Mesenchymal stem cell (in vitro differentiated cells and primary cell): ENCODE measurements around the gene BEGAIN.

ENCODE experiments used
- DNase-seq: peaks from one replicate; pipeline ENCODE4 v3.0.0-alpha.2; 2013
- H2AFZ ChIP-seq: one replicate; pipeline ENCODE4 v1.6.1; 2013; ENCODE audit warnings: low read depth, mild to moderate bottlenecking, control low read depth, inconsistent platforms, low read length, moderate library complexity
- H2AK5ac ChIP-seq: 2 replicates; pipeline ENCODE4 v1.6.1; 2013; ENCODE audit warnings: low read length, moderate library complexity, mild to moderate bottlenecking, inconsistent platforms; ENCODE audit not compliant: severe bottlenecking
- H2BK120ac ChIP-seq: one replicate; pipeline ENCODE4 v1.6.1; 2013; ENCODE audit warnings: low read depth, mild to moderate bottlenecking, inconsistent platforms, low read length, moderate library complexity
- H2BK12ac ChIP-seq, 2 experiments: one replicate each; pipeline ENCODE4 v1.6.1; 2013; ENCODE audit warnings: inconsistent platforms in 2 of 2, low read length in 2 of 2, mild to moderate bottlenecking in 2 of 2, moderate library complexity in 2 of 2, control low read depth in 1 of 2
- H2BK15ac ChIP-seq: one replicate; pipeline ENCODE4 v1.6.1; 2013; ENCODE audit warnings: mild to moderate bottlenecking, low read depth, inconsistent platforms; ENCODE audit not compliant: poor library complexity, severe bottlenecking
- H2BK5ac ChIP-seq: 2 replicates; pipeline ENCODE4 v1.6.1; 2013; ENCODE audit warnings: low read depth, mild to moderate bottlenecking, low read length, control low read depth, inconsistent platforms; ENCODE audit not compliant: poor library complexity, severe bottlenecking
- H3K14ac ChIP-seq, 2 experiments: one replicate each; pipeline ENCODE4 v1.6.1; 2013; ENCODE audit warnings: inconsistent platforms in 2 of 2, low read length in 2 of 2, control low read depth in 1 of 2, mild to moderate bottlenecking in 1 of 2, moderate library complexity in 1 of 2
- H3K18ac ChIP-seq, 2 experiments: one replicate each; pipeline ENCODE4 v1.6.1; 2013; ENCODE audit warnings: inconsistent platforms in 2 of 2, low read length in 2 of 2, control low read depth in 1 of 2, low read depth in 1 of 2, mild to moderate bottlenecking in 1 of 2
- H3K23ac ChIP-seq, 2 experiments: one replicate each; pipeline ENCODE4 v1.6.1; 2013; ENCODE audit warnings: inconsistent platforms in 2 of 2, low read length in 2 of 2, mild to moderate bottlenecking in 2 of 2, moderate library complexity in 2 of 2, control low read depth in 1 of 2
- H3K27ac ChIP-seq: 2 replicates; pipeline ENCODE4 v1.5.1; 2013; ENCODE audit warnings: mild to moderate bottlenecking, moderate library complexity, low read length, control low read depth, inconsistent platforms; ENCODE audit not compliant: poor library complexity, severe bottlenecking
- H3K27me3 ChIP-seq, 2 experiments: 2 replicates each; pipeline versions ENCODE4 v1.6.1 to v1.7.0; 2013; ENCODE audit warnings: low read length in 2 of 2, mild to moderate bottlenecking in 2 of 2, moderate library complexity in 2 of 2, control low read depth in 1 of 2, inconsistent platforms in 1 of 2; ENCODE audit not compliant: control insufficient read depth in 1 of 2, insufficient read depth in 1 of 2
- H3K36me3 ChIP-seq, 2 experiments: 2 replicates each; pipeline versions ENCODE4 v1.6.1 to v1.7.0; 2013; ENCODE audit warnings: low read length in 2 of 2, control low read depth in 1 of 2, inconsistent platforms in 1 of 2, low read depth in 1 of 2, mild to moderate bottlenecking in 1 of 2; ENCODE audit not compliant: insufficient read depth in 2 of 2, control insufficient read depth in 1 of 2
- H3K4ac ChIP-seq, 2 experiments: one replicate each; pipeline ENCODE4 v1.6.1; 2013; ENCODE audit warnings: inconsistent platforms in 2 of 2, low read length in 2 of 2, mild to moderate bottlenecking in 2 of 2, moderate library complexity in 2 of 2, control low read depth in 1 of 2, low read depth in 1 of 2
- H3K4me1 ChIP-seq: 2 replicates; pipeline ENCODE4 v1.6.1; 2013; ENCODE audit warnings: low read depth, low read length, control low read depth; ENCODE audit not compliant: control insufficient read depth, insufficient read depth
- H3K4me2 ChIP-seq: 2 replicates; pipeline ENCODE4 v1.6.1; 2013; ENCODE audit warnings: low read length, mild to moderate bottlenecking, inconsistent platforms; ENCODE audit not compliant: poor library complexity, severe bottlenecking
- H3K4me3 ChIP-seq, 2 experiments: 2 replicates each; pipeline versions ENCODE4 v1.5.1 to v1.7.0; 2013; ENCODE audit warnings: low read length in 2 of 2, mild to moderate bottlenecking in 2 of 2, control low read depth in 1 of 2, low read depth in 1 of 2; ENCODE audit not compliant: insufficient read depth in 1 of 2
- H3K79me1 ChIP-seq: replicated peaks from 2 replicates; pipeline ENCODE4 v1.6.1; 2013; ENCODE audit warnings: mild to moderate bottlenecking, control low read depth, low read length, inconsistent platforms; ENCODE audit not compliant: poor library complexity, severe bottlenecking
- H3K9ac ChIP-seq: 2 replicates; pipeline ENCODE4 v1.7.0; 2013; ENCODE audit warnings: mild to moderate bottlenecking, low read length, moderate library complexity
- H3K9me3 ChIP-seq: 2 replicates; pipeline ENCODE4 v1.7.0; 2013; ENCODE audit warnings: mild to moderate bottlenecking, low read length; ENCODE audit not compliant: control insufficient read depth
- H4K8ac ChIP-seq: one replicate; pipeline ENCODE4 v1.6.1; 2013; ENCODE audit warnings: inconsistent platforms, mild to moderate bottlenecking, low read length, moderate library complexity
- H4K91ac ChIP-seq: one replicate; pipeline ENCODE4 v1.6.1; 2013; ENCODE audit warnings: mild to moderate bottlenecking, low read length, inconsistent platforms
- WGBS: methylation state at CpG from one replicate; pipeline ENCODE4 v1.1.7; 2013; ENCODE audit warnings: mixed read lengths; 5-methylcytosine and 5-hydroxymethylcytosine counted together

Gene BEGAIN

GRCh38 chr14:100559455-100559854, 27.8 kb downstream of the BEGAIN start:
- WGBS = 65% methylated on average over 9 of the region's 9 CpGs
- H3K4me2 ChIP-seq = no peak overlapping the region
- H3K18ac ChIP-seq = no peak overlapping the region

GRCh38 chr14:100558966-100559365, 28.3 kb downstream of the BEGAIN start:
- Histone ChIP-seq H3K27ac (no peak overlapping the region), H3K27me3 (peaks cover 0 to 54% of the 10 kb centered on the region in 2 experiments), H4K91ac (no peak overlapping the region), H2BK120ac (no peak overlapping the region), H3K4me2 (no peak overlapping the region), H4K8ac (no peak overlapping the region), H2BK12ac (no peak overlapping the region), H3K23ac (no peak overlapping the region), H3K9me3 (no peaks in the 10 kb centered on the region), H3K14ac (no peak overlapping the region), H3K4me3 (peak overlapping the region in 1 of 2 experiments; percentile 14), H3K18ac (no peak overlapping the region), H3K9ac (no peak overlapping the region), H2AFZ (no peak overlapping the region), H2BK15ac (no peak overlapping the region), H3K4ac (no peak overlapping the region), H3K79me1 (peaks cover 26% of the 10 kb centered on the region), H2BK5ac (no peak overlapping the region), H3K36me3 (peaks cover 0 to 40% of the 10 kb centered on the region in 2 experiments), H2AK5ac (no peak overlapping the region), H3K4me1 (peaks cover 11% of the 10 kb centered on the region)
- 75% methylated on average over 5 of the region's 8 CpGs for WGBS
- no peak for DNase-seq

More at GRCh38 chr14:100559455-100559854, 27.8 kb downstream of the BEGAIN start:
- H2BK5ac ChIP-seq = no peak overlapping the region
- H2BK120ac ChIP-seq = no peak overlapping the region
- H3K4me1 ChIP-seq = peaks cover 11% of the 10 kb centered on the region
- no peak overlapping the region for H2AFZ ChIP-seq
- H3K36me3 ChIP-seq = peaks cover 0 to 40% of the 10 kb centered on the region in 2 experiments
- peak overlapping the region in 1 of 2 experiments; percentile 14 for H3K4me3 ChIP-seq
- H3K27me3 ChIP-seq = peaks cover 0 to 54% of the 10 kb centered on the region in 2 experiments
- no peak overlapping the region for H2BK12ac ChIP-seq
- no peak overlapping the region for H4K91ac ChIP-seq
- no peak overlapping the region for H3K4ac ChIP-seq
- peaks cover 26% of the 10 kb centered on the region for H3K79me1 ChIP-seq
- H3K27ac ChIP-seq = no peak overlapping the region
- no peak overlapping the region for H3K9ac ChIP-seq
- H3K14ac ChIP-seq = no peak overlapping the region
- H2AK5ac ChIP-seq = no peak overlapping the region
- no peaks in the 10 kb centered on the region for H3K9me3 ChIP-seq
- no peak overlapping the region for H4K8ac ChIP-seq
- H3K23ac ChIP-seq = no peak overlapping the region
- DNase-seq = no peak
- no peak overlapping the region for H2BK15ac ChIP-seq

- no peak for DNase-seq
- no peaks in the 10 kb centered on the region for H3K9me3 ChIP-seq
- no peak overlapping the region for H2AFZ ChIP-seq
- no peak overlapping the region for H3K4ac ChIP-seq
- H3K4me3 ChIP-seq = no peak overlapping the region
- no peak overlapping the region for H3K23ac ChIP-seq
- H2BK12ac ChIP-seq = no peak overlapping the region
- H4K91ac ChIP-seq = peak overlapping the region; percentile 10
- peaks cover 11% of the 10 kb centered on the region for H3K4me1 ChIP-seq
- H3K36me3 ChIP-seq = peaks cover 0 to 36% of the 10 kb centered on the region in 2 experiments
- H2BK5ac ChIP-seq = no peak overlapping the region
- no peak overlapping the region for H2BK15ac ChIP-seq
- H3K27me3 ChIP-seq = peaks cover 0 to 54% of the 10 kb centered on the region in 2 experiments
- H3K79me1 ChIP-seq = peaks cover 26% of the 10 kb centered on the region
- H3K4me2 ChIP-seq = no peak overlapping the region
- H3K9ac ChIP-seq = no peak overlapping the region
- no peak overlapping the region for H3K14ac ChIP-seq
- 87% methylated on average over 11 of the region's 11 CpGs for WGBS
- H2BK120ac ChIP-seq = no peak overlapping the region
- no peak overlapping the region for H3K27ac ChIP-seq
- no peak overlapping the region for H3K18ac ChIP-seq
- H4K8ac ChIP-seq = no peak overlapping the region
- no peak overlapping the region for H2AK5ac ChIP-seq
These were observed 29.0 kb downstream of the BEGAIN start for GRCh38 chr14:100558226-100558625.

GRCh38 chr14:100557658-100558057, 29.6 kb downstream of the BEGAIN start:
- Histone ChIP-seq H3K4me2 (no peak overlapping the region), H2BK12ac (no peak overlapping the region), H4K91ac (no peak overlapping the region), H3K27me3 (peaks cover 0 to 48% of the 10 kb centered on the region in 2 experiments), H2BK120ac (no peak overlapping the region), H4K8ac (no peak overlapping the region), H3K27ac (no peak overlapping the region), H3K4ac (no peak overlapping the region), H3K9me3 (no peaks in the 10 kb centered on the region), H3K36me3 (peaks cover 0 to 34% of the 10 kb centered on the region in 2 experiments), H3K14ac (no peak overlapping the region), H2BK15ac (no peak overlapping the region), H3K18ac (no peak overlapping the region), H2BK5ac (no peak overlapping the region), H3K23ac (no peak overlapping the region), H3K4me3 (no peak overlapping the region), H3K9ac (no peak overlapping the region), H2AK5ac (no peak overlapping the region), H3K79me1 (peaks cover 23% of the 10 kb centered on the region), H2AFZ (no peak overlapping the region), H3K4me1 (peaks cover 11% of the 10 kb centered on the region)
- 69% methylated on average over 11 of the region's 11 CpGs for WGBS
- DNase-seq = peak; percentile 17
